Gastrocnemius medialis (tissue), 4 donors: ENCODE measurements around the gene ERC1. TPM values are rescaled to one million over a fixed set of nuclear protein-coding genes. Genes with fewer than 3 reads are reported as not detected.

Experiments used
- ATAC-seq, 2 donors: fragments of 150-250 bp; one replicate each; pipeline ENCODE4 v1.9.1; 2016
- DNase-seq, 2 donors: peaks; one replicate each; pipeline ENCODE4 v3.0.0-alpha.2; 2019
- H3K27ac ChIP-seq, 4 donors: fragments of 200-600 bp; sonication (generic); 1 replicate in 1 of 4; 2 replicates in 3 of 4; pipeline ENCODE4 v1.5.1; 2016 to 2018; ENCODE audit warnings: mild to moderate bottlenecking in 2 of 4, moderate library complexity in 1 of 4
- H3K27me3 ChIP-seq, 3 donors: fragments of 200-600 bp; sonication (generic) in 2 of 3; 1 replicate in 1 of 3; 2 replicates in 2 of 3; pipeline versions ENCODE4 v1.5.1 to v1.6.0; 2016 to 2019; ENCODE audit warnings: mild to moderate bottlenecking in 1 of 3, moderate library complexity in 1 of 3
- H3K36me3 ChIP-seq, 2 donors: fragments of 200-600 bp; sonication (generic) in 1 of 2; one replicate each; pipeline ENCODE4 v1.5.1; 2017 to 2018
- H3K4me1 ChIP-seq, 2 donors: fragments of 200-600 bp; sonication (generic) in 1 of 2; one replicate each; pipeline ENCODE4 v1.5.1; 2016 to 2017; ENCODE audit warnings: mild to moderate bottlenecking in 2 of 2
- H3K4me3 ChIP-seq, 4 donors: fragments of 200-600 bp; sonication (generic) in 3 of 4; 1 replicate in 1 of 4; 2 replicates in 3 of 4; pipeline ENCODE4 v1.5.1; 2016 to 2019; ENCODE audit warnings: mild to moderate bottlenecking in 2 of 4
- H3K9me3 ChIP-seq, 3 donors: fragments of 200-600 bp; sonication (generic) in 2 of 3; 1 replicate in 1 of 3; 2 replicates in 2 of 3; pipeline ENCODE4 v1.5.1; 2016 to 2019
- CTCF ChIP-seq, 5 experiments: fragments of 450-650 bp in 3 of 5; fragments of 200-600 bp in 2 of 5; sonication (generic) in 2 of 5; IDR thresholded peaks in 4 of 5; conservative IDR thresholded peaks in 1 of 5; 1 replicate in 4 of 5; 2 replicates in 1 of 5; pipeline ENCODE4 v1.5.1; 2016 to 2019; ENCODE audit warnings: antibody characterized with exemption in 5 of 5, mild to moderate bottlenecking in 3 of 5, moderate library complexity in 3 of 5
- POLR2A ChIP-seq, 2 donors: fragments of 450-650 bp; IDR thresholded peaks; one replicate each; pipeline ENCODE4 v1.6.1; 2017; ENCODE audit warnings: antibody characterized with exemption in 2 of 2, mild to moderate bottlenecking in 2 of 2, moderate library complexity in 2 of 2
- in situ Hi-C, 4 donors: fragments of 200-750 bp; cut with MboI; loops; one replicate each; pipeline versions ENCODE4 v1.15.0 to v1.8.0; 2017; ENCODE audit warnings: low sequenced_read_pairs in 4 of 4
- intact Hi-C: fragments of 100-400 bp; cut with DNase I; formaldehyde crosslinking; loops from one replicate; pipeline ENCODE4 v1.15.1; 2023; ENCODE audit warnings: low total_unique reads
- total RNA-seq, 4 donors: library from RNA; depleted of rRNA; stranded (reverse); fragments of >200 nt; gene quantifications; one replicate each; pipeline versions ENCODE4 v1.1.0 to v1.2.3, GENCODE V29; 2016

The ERC1 gene
- total RNA-seq, 4 donors from 2014 or later: 20.3 to 39.1 (median 23.5) TPM

- Histone ChIP-seq H3K27ac (no peak overlapping the region), H3K4me3 (no peak overlapping the region), H3K9me3 (no peaks in the 10 kb centered on the region), H3K36me3 (no peaks in the 10 kb centered on the region), H3K27me3 (no peaks in the 10 kb centered on the region), H3K4me1 (no peaks in the 10 kb centered on the region)
- in situ Hi-C loops (loop anchor here in 1 of 4 donors (25.0 kb wide), 1 partner anchor 406 kb away; no protein-coding TSS in a partner anchor), intact Hi-C loops (no loop called here)
- no peak for TF ChIP-seq POLR2A (IDR thresholded peaks at IDR 0.05)
- TF ChIP-seq CTCF (IDR thresholded peaks at IDR 0.05 in 4 of 5, conservative IDR thresholded peaks at IDR 0.05 in 1 of 5): no peak
- DNase-seq (no peak), ATAC-seq (no peak)
Observed at GRCh38 chr12:968545-968944, 22.5 kb upstream of the ERC1 start.

- DNase-seq (no peak), ATAC-seq (no peak)
- in situ Hi-C loops: loop anchor here in 1 of 4 donors (25.0 kb wide), 1 partner anchor 408 kb away; no protein-coding TSS in a partner anchor
- TF ChIP-seq CTCF (IDR thresholded peaks at IDR 0.05 in 4 of 5, conservative IDR thresholded peaks at IDR 0.05 in 1 of 5) (no peak), POLR2A (IDR thresholded peaks at IDR 0.05) (no peak)
- Histone ChIP-seq H3K4me3 (no peak overlapping the region), H3K36me3 (no peaks in the 10 kb centered on the region), H3K4me1 (no peaks in the 10 kb centered on the region), H3K9me3 (no peaks in the 10 kb centered on the region), H3K27me3 (no peaks in the 10 kb centered on the region), H3K27ac (no peak overlapping the region)
- intact Hi-C loops: no loop called here
Observed at GRCh38 chr12:969821-970220, 21.2 kb upstream of the ERC1 start.

GRCh38 chr12:971991-972390, 19.0 kb upstream of the ERC1 start:
- ATAC-seq (no peak), DNase-seq (no peak)
- in situ Hi-C loops (loop anchor here in 1 of 4 donors (25.0 kb wide), 1 partner anchor 410 kb away; no protein-coding TSS in a partner anchor), intact Hi-C loops (no loop called here)
- Histone ChIP-seq H3K4me1 (no peaks in the 10 kb centered on the region), H3K9me3 (no peaks in the 10 kb centered on the region), H3K27ac (no peak overlapping the region), H3K27me3 (no peaks in the 10 kb centered on the region), H3K36me3 (peaks cover 0 to 4% of the 10 kb centered on the region in 2 donors), H3K4me3 (no peak overlapping the region)
- no peak for TF ChIP-seq POLR2A (IDR thresholded peaks at IDR 0.05)
- no peak for TF ChIP-seq CTCF (IDR thresholded peaks at IDR 0.05 in 4 of 5, conservative IDR thresholded peaks at IDR 0.05 in 1 of 5)

- in situ Hi-C loops: loop anchor here in 1 of 4 donors (25.0 kb wide), 1 partner anchor 412 kb away; no protein-coding TSS in a partner anchor
- Histone ChIP-seq H3K9me3 (no peaks in the 10 kb centered on the region), H3K4me1 (no peaks in the 10 kb centered on the region), H3K27ac (no peak overlapping the region), H3K4me3 (no peak overlapping the region), H3K27me3 (no peaks in the 10 kb centered on the region), H3K36me3 (peaks cover 0 to 4% of the 10 kb centered on the region in 2 donors)
- DNase-seq (no peak), ATAC-seq (no peak)
- intact Hi-C loops: no loop called here
- TF ChIP-seq CTCF (IDR thresholded peaks at IDR 0.05 in 4 of 5, conservative IDR thresholded peaks at IDR 0.05 in 1 of 5): no peak
- no peak for TF ChIP-seq POLR2A (IDR thresholded peaks at IDR 0.05)
Observed at GRCh38 chr12:974271-974862, 16.7 kb upstream of the ERC1 start.
